Measurements from ENCODE around the gene KCNN1. TPM values are rescaled to one million over a fixed set of nuclear protein-coding genes. Genes with fewer than 3 reads are reported as not detected.

The KCNN1 gene
- total and polyA plus RNA-seq, 9 of the 15 experiments (the other 6 are each of a cell fraction or from before 2014, with no cell fraction given), result 0.01 to 6.2 (median 0.72) TPM

DNA sequence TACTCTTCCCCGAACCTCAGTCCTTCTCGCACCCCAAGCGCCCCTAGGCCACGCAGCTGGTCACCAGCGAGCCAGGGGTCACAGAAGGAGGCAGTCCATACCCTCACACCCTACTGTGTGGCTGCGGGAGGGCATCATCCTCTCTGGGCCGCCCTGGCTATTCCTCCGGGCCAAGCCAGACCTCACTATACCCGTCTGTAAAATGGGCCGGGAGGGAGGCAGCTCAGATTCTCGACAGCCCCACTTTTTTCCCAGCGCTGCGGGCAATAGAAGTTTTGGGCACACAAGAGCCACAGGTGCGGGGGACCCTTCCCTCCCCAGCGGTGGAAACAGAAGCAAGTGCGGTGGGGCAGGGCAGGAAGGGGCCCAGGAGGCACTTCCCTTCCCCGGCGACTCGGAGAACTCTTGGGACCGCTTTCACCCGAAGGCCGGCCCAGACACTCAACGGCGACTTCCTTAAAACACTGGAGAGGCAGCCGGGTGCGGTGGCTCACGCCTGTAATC is 35.5 kb downstream of the KCNN1 start:
- H3K9ac ChIP-seq (ENCODE audit: insufficient read depth in 1 of 2, low read depth in 2 of 2, low read length in 2 of 2), result peak overlapping the region; percentile 93 to 96
- peak overlapping the region; percentile 86 for H3K4me2 ChIP-seq (ENCODE audit: insufficient read depth, low read length)
- H3K27me3 ChIP-seq (ENCODE audit: control insufficient read depth in 2 of 2, insufficient read depth in 2 of 2, low read length in 2 of 2), result no peaks in the 10 kb centered on the region
- intact Hi-C loops (cut with micrococcal nuclease), result loop anchor here (10.0 kb wide), 1 partner anchor 162 kb away; no protein-coding TSS in a partner anchor
- POLR2A ChIA-PET, result interaction anchor here (0.6 to 0.9 kb wide), 2 partner anchors 72 to 592 kb away, joined by 3 to 4 read pairs; no protein-coding TSS in a partner anchor
- H3K4me1 ChIP-seq (replicated peaks in 1 of 2; ENCODE audit: control insufficient read depth in 2 of 2, insufficient read depth in 2 of 2, low read length in 2 of 2), result peaks cover 38 to 68% of the 10 kb centered on the region in 2 experiments
- WGBS (ENCODE audit: insufficient coverage, low coverage, missing lambda C conversion rate), result 86% methylated on average over 25 of the region's 27 CpGs
- no peaks in the 10 kb centered on the region; the same call in none of the 2 replicates for H4K20me1 ChIP-seq (replicated peaks; ENCODE audit: control insufficient read depth, insufficient read depth, low read length)
- no peaks in the 10 kb centered on the region for H3K9me1 ChIP-seq (ENCODE audit: control insufficient read depth, insufficient read depth, low read length)
- no peak for ATAC-seq
- peaks cover 11% of the 10 kb centered on the region; the same call in 2 of the 3 replicates for H3K36me3 ChIP-seq (ENCODE audit: control insufficient read depth, insufficient read depth, low read length)
- H3K27ac ChIP-seq (ENCODE audit: extremely low read depth, low read depth, low read length), result peak overlapping the region; percentile 95
- no peak for DNase-seq (ENCODE audit: extremely low read depth in 1 of 4, low spot score in 3 of 4)
- no peak for FAIRE-seq
- peaks cover 33% of the 10 kb centered on the region for H3K79me2 ChIP-seq (ENCODE audit: control insufficient read depth, insufficient read depth, low read length)
- CTCF ChIA-PET (ENCODE audit: low intra/inter-chr PET ratio), result interaction anchor here (0.6 kb wide), 1 partner anchor 51 kb away, joined by 3 read pairs; no protein-coding TSS in a partner anchor
- peak overlapping the region; percentile 87 for H3K4me3 ChIP-seq
- BruUV-seq (replicated peaks), result TSS peak; percentile 71
- in situ Hi-C loops (cut with MboI), result loop anchor here (10.0 kb wide), 1 partner anchor 162 kb away; no protein-coding TSS in a partner anchor
- no peaks in the 10 kb centered on the region for H3K9me3 ChIP-seq (replicated peaks; ENCODE audit: control insufficient read depth, insufficient read depth, low read depth, low read length)
- H2AFZ ChIP-seq (ENCODE audit: low read depth, low read length), result no peak overlapping the region
- TF ChIP-seq, protein P1, sequence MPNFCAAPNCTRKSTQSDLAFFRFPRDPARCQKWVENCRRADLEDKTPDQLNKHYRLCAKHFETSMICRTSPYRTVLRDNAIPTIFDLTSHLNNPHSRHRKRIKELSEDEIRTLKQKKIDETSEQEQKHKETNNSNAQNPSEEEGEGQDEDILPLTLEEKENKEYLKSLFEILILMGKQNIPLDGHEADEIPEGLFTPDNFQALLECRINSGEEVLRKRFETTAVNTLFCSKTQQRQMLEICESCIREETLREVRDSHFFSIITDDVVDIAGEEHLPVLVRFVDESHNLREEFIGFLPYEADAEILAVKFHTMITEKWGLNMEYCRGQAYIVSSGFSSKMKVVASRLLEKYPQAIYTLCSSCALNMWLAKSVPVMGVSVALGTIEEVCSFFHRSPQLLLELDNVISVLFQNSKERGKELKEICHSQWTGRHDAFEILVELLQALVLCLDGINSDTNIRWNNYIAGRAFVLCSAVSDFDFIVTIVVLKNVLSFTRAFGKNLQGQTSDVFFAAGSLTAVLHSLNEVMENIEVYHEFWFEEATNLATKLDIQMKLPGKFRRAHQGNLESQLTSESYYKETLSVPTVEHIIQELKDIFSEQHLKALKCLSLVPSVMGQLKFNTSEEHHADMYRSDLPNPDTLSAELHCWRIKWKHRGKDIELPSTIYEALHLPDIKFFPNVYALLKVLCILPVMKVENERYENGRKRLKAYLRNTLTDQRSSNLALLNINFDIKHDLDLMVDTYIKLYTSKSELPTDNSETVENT (CRISPR knock-in tag; IDR thresholded peaks at IDR 0.05), result no peak
- TF ChIP-seq RBM22 (IDR thresholded peaks at IDR 0.05; ENCODE audit: low read depth, low read length, poor library complexity, severe bottlenecking) (no peak), DNMT1 (IDR thresholded peaks at IDR 0.05) (no peak)
- TF ChIP-seq, protein P2, sequence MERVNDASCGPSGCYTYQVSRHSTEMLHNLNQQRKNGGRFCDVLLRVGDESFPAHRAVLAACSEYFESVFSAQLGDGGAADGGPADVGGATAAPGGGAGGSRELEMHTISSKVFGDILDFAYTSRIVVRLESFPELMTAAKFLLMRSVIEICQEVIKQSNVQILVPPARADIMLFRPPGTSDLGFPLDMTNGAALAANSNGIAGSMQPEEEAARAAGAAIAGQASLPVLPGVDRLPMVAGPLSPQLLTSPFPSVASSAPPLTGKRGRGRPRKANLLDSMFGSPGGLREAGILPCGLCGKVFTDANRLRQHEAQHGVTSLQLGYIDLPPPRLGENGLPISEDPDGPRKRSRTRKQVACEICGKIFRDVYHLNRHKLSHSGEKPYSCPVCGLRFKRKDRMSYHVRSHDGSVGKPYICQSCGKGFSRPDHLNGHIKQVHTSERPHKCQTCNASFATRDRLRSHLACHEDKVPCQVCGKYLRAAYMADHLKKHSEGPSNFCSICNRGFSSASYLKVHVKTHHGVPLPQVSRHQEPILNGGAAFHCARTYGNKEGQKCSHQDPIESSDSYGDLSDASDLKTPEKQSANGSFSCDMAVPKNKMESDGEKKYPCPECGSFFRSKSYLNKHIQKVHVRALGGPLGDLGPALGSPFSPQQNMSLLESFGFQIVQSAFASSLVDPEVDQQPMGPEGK (CRISPR knock-in tag; IDR thresholded peaks at IDR 0.05; ENCODE audit: borderline replicate concordance), result no peak
- TF ChIP-seq, protein P3, sequence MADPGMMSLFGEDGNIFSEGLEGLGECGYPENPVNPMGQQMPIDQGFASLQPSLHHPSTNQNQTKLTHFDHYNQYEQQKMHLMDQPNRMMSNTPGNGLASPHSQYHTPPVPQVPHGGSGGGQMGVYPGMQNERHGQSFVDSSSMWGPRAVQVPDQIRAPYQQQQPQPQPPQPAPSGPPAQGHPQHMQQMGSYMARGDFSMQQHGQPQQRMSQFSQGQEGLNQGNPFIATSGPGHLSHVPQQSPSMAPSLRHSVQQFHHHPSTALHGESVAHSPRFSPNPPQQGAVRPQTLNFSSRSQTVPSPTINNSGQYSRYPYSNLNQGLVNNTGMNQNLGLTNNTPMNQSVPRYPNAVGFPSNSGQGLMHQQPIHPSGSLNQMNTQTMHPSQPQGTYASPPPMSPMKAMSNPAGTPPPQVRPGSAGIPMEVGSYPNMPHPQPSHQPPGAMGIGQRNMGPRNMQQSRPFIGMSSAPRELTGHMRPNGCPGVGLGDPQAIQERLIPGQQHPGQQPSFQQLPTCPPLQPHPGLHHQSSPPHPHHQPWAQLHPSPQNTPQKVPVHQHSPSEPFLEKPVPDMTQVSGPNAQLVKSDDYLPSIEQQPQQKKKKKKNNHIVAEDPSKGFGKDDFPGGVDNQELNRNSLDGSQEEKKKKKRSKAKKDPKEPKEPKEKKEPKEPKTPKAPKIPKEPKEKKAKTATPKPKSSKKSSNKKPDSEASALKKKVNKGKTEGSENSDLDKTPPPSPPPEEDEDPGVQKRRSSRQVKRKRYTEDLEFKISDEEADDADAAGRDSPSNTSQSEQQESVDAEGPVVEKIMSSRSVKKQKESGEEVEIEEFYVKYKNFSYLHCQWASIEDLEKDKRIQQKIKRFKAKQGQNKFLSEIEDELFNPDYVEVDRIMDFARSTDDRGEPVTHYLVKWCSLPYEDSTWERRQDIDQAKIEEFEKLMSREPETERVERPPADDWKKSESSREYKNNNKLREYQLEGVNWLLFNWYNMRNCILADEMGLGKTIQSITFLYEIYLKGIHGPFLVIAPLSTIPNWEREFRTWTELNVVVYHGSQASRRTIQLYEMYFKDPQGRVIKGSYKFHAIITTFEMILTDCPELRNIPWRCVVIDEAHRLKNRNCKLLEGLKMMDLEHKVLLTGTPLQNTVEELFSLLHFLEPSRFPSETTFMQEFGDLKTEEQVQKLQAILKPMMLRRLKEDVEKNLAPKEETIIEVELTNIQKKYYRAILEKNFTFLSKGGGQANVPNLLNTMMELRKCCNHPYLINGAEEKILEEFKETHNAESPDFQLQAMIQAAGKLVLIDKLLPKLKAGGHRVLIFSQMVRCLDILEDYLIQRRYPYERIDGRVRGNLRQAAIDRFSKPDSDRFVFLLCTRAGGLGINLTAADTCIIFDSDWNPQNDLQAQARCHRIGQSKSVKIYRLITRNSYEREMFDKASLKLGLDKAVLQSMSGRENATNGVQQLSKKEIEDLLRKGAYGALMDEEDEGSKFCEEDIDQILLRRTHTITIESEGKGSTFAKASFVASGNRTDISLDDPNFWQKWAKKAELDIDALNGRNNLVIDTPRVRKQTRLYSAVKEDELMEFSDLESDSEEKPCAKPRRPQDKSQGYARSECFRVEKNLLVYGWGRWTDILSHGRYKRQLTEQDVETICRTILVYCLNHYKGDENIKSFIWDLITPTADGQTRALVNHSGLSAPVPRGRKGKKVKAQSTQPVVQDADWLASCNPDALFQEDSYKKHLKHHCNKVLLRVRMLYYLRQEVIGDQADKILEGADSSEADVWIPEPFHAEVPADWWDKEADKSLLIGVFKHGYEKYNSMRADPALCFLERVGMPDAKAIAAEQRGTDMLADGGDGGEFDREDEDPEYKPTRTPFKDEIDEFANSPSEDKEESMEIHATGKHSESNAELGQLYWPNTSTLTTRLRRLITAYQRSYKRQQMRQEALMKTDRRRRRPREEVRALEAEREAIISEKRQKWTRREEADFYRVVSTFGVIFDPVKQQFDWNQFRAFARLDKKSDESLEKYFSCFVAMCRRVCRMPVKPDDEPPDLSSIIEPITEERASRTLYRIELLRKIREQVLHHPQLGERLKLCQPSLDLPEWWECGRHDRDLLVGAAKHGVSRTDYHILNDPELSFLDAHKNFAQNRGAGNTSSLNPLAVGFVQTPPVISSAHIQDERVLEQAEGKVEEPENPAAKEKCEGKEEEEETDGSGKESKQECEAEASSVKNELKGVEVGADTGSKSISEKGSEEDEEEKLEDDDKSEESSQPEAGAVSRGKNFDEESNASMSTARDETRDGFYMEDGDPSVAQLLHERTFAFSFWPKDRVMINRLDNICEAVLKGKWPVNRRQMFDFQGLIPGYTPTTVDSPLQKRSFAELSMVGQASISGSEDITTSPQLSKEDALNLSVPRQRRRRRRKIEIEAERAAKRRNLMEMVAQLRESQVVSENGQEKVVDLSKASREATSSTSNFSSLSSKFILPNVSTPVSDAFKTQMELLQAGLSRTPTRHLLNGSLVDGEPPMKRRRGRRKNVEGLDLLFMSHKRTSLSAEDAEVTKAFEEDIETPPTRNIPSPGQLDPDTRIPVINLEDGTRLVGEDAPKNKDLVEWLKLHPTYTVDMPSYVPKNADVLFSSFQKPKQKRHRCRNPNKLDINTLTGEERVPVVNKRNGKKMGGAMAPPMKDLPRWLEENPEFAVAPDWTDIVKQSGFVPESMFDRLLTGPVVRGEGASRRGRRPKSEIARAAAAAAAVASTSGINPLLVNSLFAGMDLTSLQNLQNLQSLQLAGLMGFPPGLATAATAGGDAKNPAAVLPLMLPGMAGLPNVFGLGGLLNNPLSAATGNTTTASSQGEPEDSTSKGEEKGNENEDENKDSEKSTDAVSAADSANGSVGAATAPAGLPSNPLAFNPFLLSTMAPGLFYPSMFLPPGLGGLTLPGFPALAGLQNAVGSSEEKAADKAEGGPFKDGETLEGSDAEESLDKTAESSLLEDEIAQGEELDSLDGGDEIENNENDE (IDR thresholded peaks at IDR 0.05; ENCODE audit: low read depth, low read length), result no peak

All from K562 (cell line).